Hepatocyte (in vitro differentiated cells): ENCODE measurements around the gene TMEM150B.

Experiments used
- EZH2 ChIP-seq: fragments of 200-600 bp; sonication (generic); IDR thresholded peaks from 2 replicates; pipeline ENCODE4 v1.6.1; 2016; ENCODE audit warnings: antibody characterized with exemption, mild to moderate bottlenecking, borderline replicate concordance
- TF ChIP-seq, protein P1 (sequence below): fragments of 200-600 bp; sonication (generic); IDR thresholded peaks from 2 replicates; pipeline ENCODE4 v1.5.1; 2016; ENCODE audit warnings: antibody characterized with exemption, mild to moderate bottlenecking; ENCODE audit not compliant: poor library complexity

- TF ChIP-seq, protein P1, sequence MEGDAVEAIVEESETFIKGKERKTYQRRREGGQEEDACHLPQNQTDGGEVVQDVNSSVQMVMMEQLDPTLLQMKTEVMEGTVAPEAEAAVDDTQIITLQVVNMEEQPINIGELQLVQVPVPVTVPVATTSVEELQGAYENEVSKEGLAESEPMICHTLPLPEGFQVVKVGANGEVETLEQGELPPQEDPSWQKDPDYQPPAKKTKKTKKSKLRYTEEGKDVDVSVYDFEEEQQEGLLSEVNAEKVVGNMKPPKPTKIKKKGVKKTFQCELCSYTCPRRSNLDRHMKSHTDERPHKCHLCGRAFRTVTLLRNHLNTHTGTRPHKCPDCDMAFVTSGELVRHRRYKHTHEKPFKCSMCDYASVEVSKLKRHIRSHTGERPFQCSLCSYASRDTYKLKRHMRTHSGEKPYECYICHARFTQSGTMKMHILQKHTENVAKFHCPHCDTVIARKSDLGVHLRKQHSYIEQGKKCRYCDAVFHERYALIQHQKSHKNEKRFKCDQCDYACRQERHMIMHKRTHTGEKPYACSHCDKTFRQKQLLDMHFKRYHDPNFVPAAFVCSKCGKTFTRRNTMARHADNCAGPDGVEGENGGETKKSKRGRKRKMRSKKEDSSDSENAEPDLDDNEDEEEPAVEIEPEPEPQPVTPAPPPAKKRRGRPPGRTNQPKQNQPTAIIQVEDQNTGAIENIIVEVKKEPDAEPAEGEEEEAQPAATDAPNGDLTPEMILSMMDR, result no peak
- TF ChIP-seq EZH2, result no peak
Measured at GRCh38 chr19:55360902-55361301, 35.8 kb upstream of the TMEM150B start.
